HG03175 (cell line): ENCODE results near the gene FAN1.

Source experiments
- ATAC-seq: cut with Tn5 transposase; IDR thresholded peaks from one replicate; pipeline ENCODE4 v1.9.1; 2021; ENCODE audit warnings: mild to moderate bottlenecking, moderate library complexity; ENCODE audit not compliant: unreplicated experiment

The FAN1 gene

DNA sequence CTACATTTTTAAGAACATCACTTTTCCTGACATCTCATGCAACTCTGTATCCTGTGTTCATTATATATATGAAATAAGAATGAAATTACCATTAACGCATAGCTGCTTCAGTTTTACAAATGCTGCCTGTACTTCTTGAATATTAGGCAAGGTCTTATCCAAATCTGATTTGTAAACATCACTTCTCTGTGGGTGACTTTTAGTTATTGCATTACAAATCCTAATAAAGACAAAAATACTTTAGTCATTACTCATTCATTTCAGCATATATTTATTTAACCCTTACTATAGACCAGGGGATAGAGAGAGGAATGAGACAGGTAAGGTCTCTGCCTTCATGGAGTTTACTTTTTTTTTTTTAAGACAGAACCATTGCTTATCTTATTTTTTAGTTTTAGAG, 51.0 kb downstream of the FAN1 start:
- ATAC-seq = no peak

GRCh38 chr15:30956216-30957124, 52.8 kb downstream of the FAN1 start:
- no peak for ATAC-seq

- no peak for ATAC-seq
Observed at GRCh38 chr15:30958219-30958618, 54.5 kb downstream of the FAN1 start.

DNA sequence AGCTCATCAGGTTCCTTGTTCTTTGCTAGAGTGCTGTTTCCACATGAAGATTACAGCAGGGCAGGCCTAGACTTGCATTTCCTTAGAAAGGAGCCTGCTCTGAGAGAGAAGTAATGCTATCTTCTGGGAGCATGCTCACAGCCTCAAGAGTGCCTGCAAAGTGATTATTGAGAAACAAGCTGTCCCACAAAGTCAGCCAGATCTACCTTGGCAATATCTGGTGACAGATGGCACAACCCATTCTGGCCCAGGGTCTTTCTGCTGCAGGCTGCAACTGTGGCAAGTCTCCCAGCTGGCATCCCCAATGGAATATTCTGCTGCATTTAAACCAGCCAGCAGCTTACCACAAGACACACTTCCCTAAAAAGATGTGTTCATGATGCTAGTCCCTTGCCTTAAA, 58.4 kb downstream of the FAN1 start:
- ATAC-seq = no peak

GRCh38 chr15:30962659-30963058, 58.9 kb downstream of the FAN1 start:
- no peak for ATAC-seq

DNA sequence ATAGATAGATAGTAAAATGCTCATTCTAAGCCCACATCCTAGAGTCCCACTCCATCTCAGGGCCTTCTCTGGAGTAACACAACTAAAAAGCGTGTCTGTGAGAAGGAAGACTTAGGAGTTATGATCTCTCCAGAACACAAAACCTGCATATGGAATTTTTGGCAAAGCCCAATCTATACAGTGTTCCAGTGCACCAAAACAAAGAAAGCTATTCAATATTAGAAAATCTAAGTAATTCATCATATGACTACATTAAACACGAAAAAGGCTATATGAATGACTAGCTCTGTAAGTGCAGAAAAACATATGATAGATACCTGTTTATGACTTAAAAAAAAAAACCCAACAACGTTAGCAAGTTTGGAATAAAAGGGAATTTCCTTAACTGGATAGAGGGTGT, 60.0 kb downstream of the FAN1 start:
- no peak for ATAC-seq

GRCh38 chr15:30969724-30970123, 66.0 kb downstream of the FAN1 start:
- no peak for ATAC-seq

DNA sequence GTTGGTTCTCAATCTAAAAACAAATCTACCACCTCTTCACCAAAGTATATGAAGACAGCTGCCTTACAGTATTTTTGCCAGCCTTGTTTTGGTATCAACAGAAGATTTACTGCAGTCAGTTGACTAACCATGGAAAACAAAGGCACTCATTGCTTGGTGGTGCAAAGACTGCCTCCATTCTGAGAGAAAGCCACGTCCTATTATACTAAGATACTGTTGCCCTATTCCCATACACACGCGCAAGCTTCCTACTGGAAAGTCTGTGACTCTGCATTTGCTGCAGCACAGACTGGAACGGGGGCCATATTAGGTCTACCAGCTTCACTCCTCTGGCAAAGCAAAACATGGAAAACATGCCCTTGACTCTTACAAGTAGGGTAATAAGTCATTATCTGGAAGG, 69.7 kb downstream of the FAN1 start:
- no peak for ATAC-seq

DNA sequence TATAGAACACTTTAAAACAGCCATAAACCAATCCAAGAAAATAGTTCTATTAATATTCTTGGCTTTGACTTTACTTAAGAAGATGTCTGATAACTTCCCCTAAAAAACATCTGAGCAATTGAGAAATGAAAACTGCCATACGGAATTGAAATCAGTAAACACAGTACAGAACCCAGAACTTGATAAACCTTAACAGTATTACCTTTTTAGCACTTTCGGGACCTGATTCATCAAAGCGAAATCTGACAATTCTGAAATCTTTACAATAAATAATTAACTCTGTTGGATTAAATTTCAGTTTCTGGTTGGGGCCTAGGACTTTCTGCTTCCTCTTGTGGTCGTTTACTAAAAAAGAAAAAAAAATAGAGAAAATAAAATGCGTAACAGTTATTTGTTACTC, 70.4 kb downstream of the FAN1 start:
- ATAC-seq = no peak

GRCh38 chr15:30978328-30978727, 74.6 kb downstream of the FAN1 start:
- no peak for ATAC-seq

DNA sequence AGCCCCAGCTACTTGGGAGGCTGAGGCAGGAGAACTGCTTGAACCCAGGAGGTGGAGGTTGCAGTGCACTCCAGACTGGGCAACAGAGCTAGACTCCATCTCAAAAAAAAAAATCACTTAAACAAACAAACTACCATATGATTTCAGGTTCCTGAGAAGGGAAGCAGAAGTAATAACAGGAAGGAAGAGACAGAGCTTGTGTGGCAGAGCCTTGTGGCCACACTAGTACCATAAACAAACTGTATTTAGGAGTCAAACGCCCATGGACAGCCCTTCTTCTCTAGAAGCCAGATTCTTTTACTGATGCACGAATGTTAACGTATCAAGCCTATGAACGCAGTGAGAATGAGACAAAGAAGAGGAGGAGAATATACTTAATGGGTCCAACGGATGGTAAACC, 75.7 kb downstream of the FAN1 start:
- ATAC-seq = no peak

DNA sequence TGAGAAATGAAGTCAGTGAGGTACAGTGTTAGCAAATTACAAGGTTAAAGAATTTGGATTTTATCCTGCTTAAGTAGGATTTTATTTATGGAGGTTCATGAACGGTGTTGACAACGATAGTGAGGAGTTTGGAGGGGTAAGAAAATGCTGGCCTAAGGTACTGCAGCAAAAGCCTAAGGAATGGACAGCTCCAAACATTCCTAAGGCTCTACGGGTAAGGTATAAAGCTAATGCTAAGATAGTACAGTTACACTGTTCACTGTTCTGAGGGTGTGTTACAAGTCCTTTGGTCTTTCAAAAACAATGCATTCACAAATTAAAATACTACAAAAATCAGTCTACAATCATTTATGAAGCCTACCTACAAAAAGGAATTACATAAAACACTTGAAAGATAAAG, 80.4 kb downstream of the FAN1 start:
- no peak for ATAC-seq

GRCh38 chr15:30984542-30984941, 80.8 kb downstream of the FAN1 start:
- ATAC-seq = no peak

GRCh38 chr15:30985081-30985531, 81.4 kb downstream of the FAN1 start:
- no peak for ATAC-seq

- ATAC-seq = no peak
Observed at GRCh38 chr15:30990036-30990435, 86.3 kb downstream of the FAN1 start.

- no peak for ATAC-seq
Observed at GRCh38 chr15:30990446-30991254, 86.9 kb downstream of the FAN1 start.

GRCh38 chr15:30991255-30992235, 87.8 kb downstream of the FAN1 start, which contains the start of gene MTMR10:
MTMR10 (minus strand) TSS chr15:30991628; CDS start chr15:30991506, 122 bp downstream.
- peak; percentile 88 for ATAC-seq

DNA sequence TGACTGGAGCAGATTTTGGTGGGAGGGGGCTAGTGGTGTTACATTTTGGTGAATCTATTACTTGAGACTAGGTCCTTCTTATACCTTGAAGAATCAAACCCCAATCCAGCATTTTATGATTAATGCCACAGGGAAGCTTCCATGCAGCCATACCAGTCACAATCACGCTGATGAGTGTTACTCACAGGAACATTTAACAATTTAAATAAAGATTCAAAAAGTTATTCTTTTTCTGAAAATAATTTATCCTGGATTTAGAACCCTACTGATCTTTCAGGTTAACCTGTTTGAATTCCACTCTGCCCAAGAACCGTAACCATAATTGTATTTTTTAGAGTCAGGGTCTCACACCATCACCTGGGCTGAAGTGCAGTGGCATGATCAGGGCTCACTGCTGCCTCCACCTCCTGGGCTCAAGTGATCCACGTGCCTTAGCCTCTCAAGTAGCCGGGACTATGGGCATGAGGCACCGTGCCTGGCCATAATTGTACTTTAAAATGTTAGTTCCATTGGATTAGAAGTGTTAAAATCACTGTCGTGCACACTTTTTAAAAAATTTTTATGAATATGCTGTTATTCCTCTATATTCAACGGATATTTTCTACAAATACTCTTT, 88.6 kb downstream of the FAN1 start:
- ATAC-seq = no peak
